GOT3 (cell line): ENCODE results near the gene UBC.
"Not testable (repeated sequence)": the region's sequence is repeated elsewhere in the genome, so short reads cannot be mapped to it uniquely, and the experiment has no call there.

Experiments
- DNase-seq: peaks from one replicate; lab custom pipeline; 2025; ENCODE audit warnings: mixed read lengths; lab: John Stamatoyannopoulos, UW

Gene UBC

DNA sequence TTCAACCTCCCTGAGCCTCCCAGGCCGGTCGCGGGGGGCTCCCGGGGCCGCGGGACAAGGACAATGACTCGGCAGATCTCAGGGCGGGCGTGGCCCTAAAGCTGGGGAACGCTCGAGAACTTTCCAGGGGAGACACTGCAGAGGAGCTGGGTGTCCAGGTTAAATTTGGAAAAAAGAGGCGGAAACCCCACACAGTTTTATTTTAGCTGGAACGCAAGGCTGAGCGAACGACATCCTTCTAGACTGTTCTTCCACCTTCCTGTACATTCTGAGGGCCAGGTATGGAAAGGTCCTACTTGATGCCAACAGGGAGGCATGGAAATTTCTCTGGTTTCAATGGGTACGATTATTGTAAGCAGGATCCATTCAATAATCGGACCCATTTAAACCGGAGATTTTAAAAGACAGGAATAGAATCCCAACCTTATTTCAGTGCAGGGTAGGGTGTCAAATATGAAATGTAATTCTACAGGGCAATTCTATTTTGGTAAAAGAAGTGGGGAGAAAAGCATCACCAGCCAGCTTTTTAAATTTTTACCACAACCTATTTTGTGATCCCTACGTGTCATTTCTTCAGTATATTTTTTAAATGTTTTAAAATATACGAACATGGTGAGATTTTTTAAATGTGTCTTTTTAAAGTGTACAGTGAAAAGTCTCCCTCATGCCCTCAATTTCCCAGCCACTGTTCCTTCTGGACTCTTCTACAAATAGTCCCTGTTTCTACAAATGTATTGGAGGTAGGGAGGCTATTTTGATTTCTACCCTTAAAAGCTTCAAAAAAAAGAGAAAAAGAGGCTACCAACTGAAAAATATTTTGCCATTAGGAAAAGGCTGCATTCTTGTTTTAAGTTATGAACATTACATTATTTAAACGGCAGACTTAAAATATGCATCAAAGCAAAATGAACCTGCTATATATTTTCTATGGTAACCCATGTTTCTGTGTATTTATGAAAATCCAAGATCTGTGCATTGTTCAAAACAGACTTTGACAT lies 1.1 kb upstream of the UBC start:
- no peak for DNase-seq

DNA sequence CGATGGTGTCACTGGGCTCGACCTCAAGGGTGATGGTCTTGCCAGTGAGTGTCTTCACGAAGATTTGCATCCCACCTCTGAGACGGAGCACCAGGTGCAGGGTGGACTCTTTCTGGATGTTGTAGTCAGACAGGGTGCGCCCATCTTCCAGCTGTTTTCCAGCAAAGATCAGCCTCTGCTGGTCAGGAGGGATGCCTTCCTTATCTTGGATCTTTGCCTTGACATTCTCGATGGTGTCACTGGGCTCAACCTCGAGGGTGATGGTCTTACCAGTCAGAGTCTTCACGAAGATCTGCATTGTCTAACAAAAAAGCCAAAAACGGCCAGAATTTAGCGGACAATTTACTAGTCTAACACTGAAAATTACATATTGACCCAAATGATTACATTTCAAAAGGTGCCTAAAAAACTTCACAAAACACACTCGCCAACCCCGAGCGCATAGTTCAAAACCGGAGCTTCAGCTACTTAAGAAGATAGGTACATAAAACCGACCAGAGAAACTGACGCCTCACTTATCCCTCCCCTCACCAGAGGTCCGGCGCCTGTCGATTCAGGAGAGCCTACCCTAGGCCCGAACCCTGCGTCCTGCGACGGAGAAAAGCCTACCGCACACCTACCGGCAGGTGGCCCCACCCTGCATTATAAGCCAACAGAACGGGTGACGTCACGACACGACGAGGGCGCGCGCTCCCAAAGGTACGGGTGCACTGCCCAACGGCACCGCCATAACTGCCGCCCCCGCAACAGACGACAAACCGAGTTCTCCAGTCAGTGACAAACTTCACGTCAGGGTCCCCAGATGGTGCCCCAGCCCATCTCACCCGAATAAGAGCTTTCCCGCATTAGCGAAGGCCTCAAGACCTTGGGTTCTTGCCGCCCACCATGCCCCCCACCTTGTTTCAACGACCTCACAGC lies 717 bp downstream of the UBC start:
- no peak for DNase-seq

- not testable (repeated sequence) for DNase-seq
These were observed 1.7 kb downstream of the UBC start for GRCh38 chr12:124912529-124913287.

DNA sequence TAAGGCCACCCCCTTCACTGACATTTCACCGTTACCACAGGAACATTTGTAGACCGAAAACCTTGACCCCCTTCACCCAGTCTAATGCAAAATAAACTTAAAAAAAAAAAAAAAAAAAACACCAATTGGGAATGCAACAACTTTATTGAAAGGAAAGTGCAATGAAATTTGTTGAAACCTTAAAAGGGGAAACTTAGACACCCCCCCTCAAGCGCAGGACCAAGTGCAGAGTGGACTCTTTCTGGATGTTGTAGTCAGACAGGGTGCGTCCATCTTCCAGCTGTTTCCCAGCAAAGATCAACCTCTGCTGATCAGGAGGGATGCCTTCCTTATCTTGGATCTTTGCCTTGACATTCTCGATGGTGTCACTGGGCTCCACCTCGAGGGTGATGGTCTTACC lies 2.9 kb downstream of the UBC start:
- DNase-seq: not testable (repeated sequence)

DNA sequence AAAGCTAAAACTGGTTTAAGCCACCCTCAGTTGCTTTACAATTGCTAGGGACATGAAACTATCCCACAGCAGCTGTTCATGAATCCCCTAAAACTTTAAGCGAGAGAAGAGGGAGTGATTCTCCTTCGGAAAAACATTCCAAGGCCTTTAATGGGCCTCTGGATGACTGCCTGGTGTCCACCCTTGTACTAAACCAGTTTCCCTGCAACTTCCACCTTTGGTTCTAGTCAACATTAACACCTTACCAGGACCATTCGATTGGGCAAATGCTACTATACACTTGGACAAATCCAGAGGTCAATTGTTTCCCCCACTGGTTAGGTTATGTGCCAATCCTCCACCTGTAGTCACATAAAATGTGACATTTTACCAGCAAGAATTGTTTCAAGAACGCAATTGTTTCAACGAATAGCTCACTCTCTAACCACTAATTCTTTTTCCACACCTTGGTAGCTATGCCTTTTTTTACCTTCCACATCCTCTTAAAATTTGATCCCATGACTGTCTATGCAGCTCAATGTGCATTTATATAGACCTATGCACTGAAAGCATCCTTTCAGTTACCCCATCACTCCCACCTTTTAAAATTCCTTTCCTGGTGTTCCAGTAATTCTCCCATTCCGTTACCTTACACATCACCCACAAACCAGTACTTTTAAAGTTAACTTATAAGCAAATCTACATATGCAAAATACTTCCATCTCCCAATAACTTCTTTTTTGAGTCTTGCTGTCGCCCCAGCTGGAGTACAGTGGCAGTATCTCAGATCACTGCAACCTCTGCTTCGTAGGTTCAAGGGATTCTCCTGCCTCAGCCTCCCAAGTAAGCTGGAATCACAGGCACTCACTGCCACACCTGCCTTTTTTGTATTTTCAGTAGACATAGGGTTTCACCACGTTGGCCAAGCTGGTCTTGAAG lies 3.6 kb downstream of the UBC start:
- no peak for DNase-seq

GRCh38 chr12:124909831-124910560 lies 4.5 kb downstream of the UBC start:
- DNase-seq: no peak

DNA sequence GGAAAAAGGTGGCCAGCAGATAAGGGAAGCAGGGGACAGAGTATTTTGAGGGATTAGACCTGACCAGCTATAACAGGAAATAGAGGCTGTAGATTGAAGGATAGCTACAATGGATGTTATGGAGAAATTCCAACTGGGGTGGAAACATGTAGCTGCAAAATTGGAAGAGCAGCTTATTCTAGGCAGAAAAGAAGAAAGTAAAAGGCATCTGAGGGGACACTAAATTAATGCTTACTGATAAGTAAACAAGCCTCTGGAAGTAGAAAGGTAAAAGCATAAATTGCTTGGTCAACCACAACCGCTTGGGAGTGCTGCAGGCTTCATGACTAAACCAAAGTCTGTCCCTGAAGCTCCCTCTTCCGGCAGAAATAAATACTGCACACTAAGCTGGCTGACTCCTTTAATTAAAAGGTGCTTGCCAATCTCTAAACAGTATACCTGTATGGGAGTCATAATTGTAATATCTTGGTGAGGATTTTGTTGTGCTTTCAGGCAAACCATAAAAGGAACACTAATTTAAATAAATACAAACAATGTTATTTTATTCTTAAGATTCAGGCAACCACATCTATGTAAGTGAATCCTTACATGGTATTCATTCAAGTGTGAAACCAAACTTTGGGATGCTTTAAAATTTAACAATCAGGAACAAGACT lies 7.7 kb downstream of the UBC start:
- DNase-seq: no peak

DNA sequence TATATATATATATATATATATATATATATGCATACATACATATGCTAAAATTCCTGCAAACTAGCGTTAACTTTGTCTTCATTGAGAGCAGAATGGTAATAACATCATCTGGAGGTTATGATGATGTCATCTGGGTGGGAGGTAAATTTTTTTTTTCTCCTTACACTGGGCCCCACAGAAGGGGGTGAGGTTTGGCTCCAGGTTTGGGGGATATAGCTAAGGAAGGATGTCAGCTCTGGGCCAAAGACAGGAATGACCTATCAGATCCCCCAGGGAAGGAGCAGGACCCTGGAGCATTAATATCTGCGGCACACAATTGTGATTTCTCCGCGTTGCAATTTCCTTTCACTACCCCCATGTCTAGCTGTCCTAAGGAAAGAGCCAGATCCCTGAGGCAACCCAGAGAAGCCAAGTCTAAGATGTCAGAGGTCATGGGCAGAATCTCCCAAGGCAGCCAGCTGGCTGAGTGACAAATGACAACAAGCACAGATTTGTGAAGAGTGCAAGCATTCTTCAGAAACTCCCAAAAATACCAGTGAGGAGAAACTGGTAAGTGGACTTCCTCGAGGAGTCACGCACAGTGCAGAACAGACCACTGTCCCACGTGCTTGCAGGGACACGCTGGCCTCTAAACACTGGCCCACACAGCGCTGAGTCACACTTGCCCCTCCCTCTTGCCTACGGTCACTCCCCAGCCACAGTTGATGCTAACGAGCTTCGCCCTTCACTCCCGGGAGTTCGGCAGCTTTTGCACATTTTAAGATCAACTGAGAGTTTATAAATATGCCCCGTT lies 9.9 kb downstream of the UBC start:
- peak; percentile 55 for DNase-seq

GRCh38 chr12:124902916-124903315 lies 11.5 kb downstream of the UBC start:
- no peak for DNase-seq

- no peak for DNase-seq
These were observed 13.4 kb downstream of the UBC start for GRCh38 chr12:124901003-124901402.

DNA sequence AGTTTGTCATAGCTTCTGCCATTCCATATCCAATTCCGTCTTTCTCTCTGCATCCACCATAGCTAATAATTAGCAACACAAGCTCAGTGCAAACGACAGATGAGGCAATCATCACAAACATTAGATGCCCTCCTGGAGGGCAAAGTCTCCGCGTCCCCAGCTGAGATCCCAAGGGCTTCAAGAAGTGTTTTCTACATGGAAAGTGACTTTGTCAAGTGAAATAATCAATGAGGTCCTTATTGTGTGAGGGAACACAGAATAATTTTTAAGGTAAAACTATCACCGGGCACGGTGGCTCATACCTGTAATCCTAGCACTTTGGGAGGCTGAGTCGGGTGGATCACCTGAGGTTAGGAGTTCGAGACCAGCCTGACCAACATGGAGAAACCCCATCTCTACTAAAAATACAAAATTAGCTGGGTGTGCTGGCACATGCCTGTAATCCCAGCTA lies 14.1 kb downstream of the UBC start:
- DNase-seq: not testable (repeated sequence)

GRCh38 chr12:124898923-124899294 lies 15.5 kb downstream of the UBC start:
- DNase-seq: no peak

GRCh38 chr12:124898200-124898922 lies 16.1 kb downstream of the UBC start:
- no peak for DNase-seq

DNA sequence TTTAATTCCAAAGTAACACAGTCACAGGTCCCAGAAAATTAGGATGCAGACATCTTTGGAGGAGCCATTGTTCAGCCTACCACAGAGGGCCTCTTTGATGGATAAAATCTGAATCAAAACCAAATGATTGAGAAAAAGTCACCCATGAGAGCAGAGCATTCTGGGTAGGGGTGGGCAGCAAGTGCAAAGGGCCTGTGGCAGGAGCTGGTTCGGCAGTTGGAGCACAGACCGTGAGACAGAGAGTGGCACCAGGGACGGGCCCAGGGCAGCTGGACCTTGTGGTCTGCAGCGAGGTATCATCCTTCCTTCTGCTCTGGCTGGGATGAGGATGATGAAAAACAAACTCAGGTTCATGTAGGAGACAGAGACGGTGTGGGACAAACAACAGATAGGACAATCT lies 18.0 kb downstream of the UBC start:
- no peak for DNase-seq

DNA sequence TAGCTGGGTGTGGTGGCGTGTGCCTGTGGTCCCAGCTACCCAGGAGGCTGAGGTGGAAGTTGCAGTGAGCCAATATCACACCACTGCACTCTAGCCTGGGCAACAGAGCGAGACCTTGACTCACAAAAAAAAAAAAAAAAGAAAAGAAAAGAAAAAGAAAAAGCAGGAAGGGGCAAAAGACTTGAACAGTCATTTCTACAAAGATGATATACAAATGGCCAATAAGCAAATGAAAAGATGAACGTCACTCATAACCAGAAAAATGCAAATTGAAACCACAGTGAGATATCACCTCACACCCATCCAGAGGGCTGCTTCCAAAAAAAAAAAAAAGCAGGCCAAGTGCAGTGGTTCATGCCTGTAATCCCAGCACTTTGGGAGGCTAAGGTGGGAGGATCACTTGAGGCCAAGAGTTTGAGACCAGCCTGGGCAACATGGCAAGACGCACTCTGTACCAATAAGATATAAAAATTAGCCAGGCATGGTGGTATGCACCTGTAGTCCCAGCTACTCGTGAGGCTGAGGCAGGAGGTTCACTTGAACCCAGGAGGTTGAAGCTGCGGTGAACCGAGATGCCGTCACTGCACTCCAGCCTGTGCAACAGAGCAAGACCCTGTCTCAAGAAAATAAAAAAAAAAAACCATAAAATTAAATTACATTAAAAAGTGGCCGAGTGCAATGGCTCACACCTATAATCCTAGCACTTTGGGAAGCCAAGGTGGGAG lies 20.5 kb downstream of the UBC start:
- no peak for DNase-seq

- DNase-seq: no peak
These were observed 26.2 kb downstream of the UBC start for GRCh38 chr12:124888260-124888659.

- DNase-seq: not testable (repeated sequence)
These were observed 26.7 kb downstream of the UBC start for GRCh38 chr12:124887766-124888165.
